K562 (cell line): ENCODE measurements around the gene ASIP. TPM values are rescaled to one million over a fixed set of nuclear protein-coding genes. Genes with fewer than 3 reads are reported as not detected.

ENCODE experiments used
- ATAC-seq: fragments of 200-7000 bp; cut with Tn5 transposase; 3 replicates; pipeline ENCODE4 v1.9.1; 2020; ENCODE audit warnings: moderate library complexity
- BruUV-seq: library from RNA; stranded (reverse); fragments of 400-500 nt; replicated peaks from 2 replicates; lab custom pipeline; 2021; lab: Mats Ljungman, UMichigan
- CTCF ChIA-PET: fragments of 300-600 bp; formaldehyde crosslinking; extraction: SDS; loops from one replicate; lab custom pipeline; 2021; ENCODE audit warnings: low intra/inter-chr PET ratio; lab: Yijun Ruan, JAX
- POLR2A ChIA-PET: fragments of 300-600, 350-650 bp; sonication (Branson Sonifier 250); formaldehyde crosslinking; extraction: SDS; loops from one replicate; lab custom pipeline; 2021; ENCODE audit warnings: antibody characterized with exemption, inconsistent platforms; lab: Yijun Ruan, JAX
- DNase-seq, 4 experiments: peaks; one replicate each; pipeline versions ENCODE4 v3.0.0 to v3.0.0-alpha.2; 2011 to 2018; ENCODE audit warnings: low spot score in 3 of 4, mixed read lengths in 3 of 4; ENCODE audit errors: extremely low read depth in 1 of 4
- FAIRE-seq: peaks from 2 replicates; lab custom pipeline; 2011; peaks lifted over from hg19 to GRCh38; lab: Jason Lieb, UNC
- H2AFZ ChIP-seq: 2 replicates; pipeline ENCODE4 v1.6.0; 2011; ENCODE audit warnings: low read depth, low read length, control low read depth, inconsistent platforms
- H3K27ac ChIP-seq: fragments of 200-600 bp; 3 replicates; pipeline ENCODE4 v1.8.0; 2011; ENCODE audit warnings: low read depth, mild to moderate bottlenecking, control low read depth, inconsistent platforms, low read length, moderate library complexity, mixed read lengths; ENCODE audit errors: extremely low read depth
- H3K27me3 ChIP-seq, 2 experiments: fragments of 300-600 bp in 1 of 2; 2 replicates in 1 of 2; 3 replicates in 1 of 2; pipeline versions ENCODE4 v1.6.0 to v1.8.0; 2011; ENCODE audit warnings: inconsistent platforms in 2 of 2, low read length in 2 of 2, mild to moderate bottlenecking in 1 of 2, mixed read lengths in 1 of 2, moderate library complexity in 1 of 2; ENCODE audit not compliant: control insufficient read depth in 2 of 2, insufficient read depth in 2 of 2
- H3K36me3 ChIP-seq: fragments of 300-600 bp; 3 replicates; pipeline ENCODE4 v1.8.0; 2011; ENCODE audit warnings: mild to moderate bottlenecking, low read length, inconsistent platforms; ENCODE audit not compliant: control insufficient read depth, insufficient read depth
- H3K4me1 ChIP-seq, 2 experiments: fragments of 200-600 bp in 1 of 2; replicated peaks in 1 of 2; 2 replicates in 1 of 2; 3 replicates in 1 of 2; pipeline versions ENCODE4 v1.5.1 to v1.8.0; 2011; ENCODE audit warnings: inconsistent platforms in 2 of 2, low read length in 2 of 2, mild to moderate bottlenecking in 1 of 2, mixed read lengths in 1 of 2, moderate library complexity in 1 of 2; ENCODE audit not compliant: control insufficient read depth in 2 of 2, insufficient read depth in 2 of 2
- H3K4me2 ChIP-seq: 2 replicates; pipeline ENCODE4 v1.6.1; 2011; ENCODE audit warnings: low read length, control low read depth, inconsistent platforms, mixed read lengths; ENCODE audit not compliant: insufficient read depth
- H3K4me3 ChIP-seq: fragments of 200-600 bp; sonication (generic), shearing (Covaris generic); 2 replicates; pipeline ENCODE4 v1.5.1; 2016; ENCODE audit warnings: control low read depth, inconsistent platforms
- H3K79me2 ChIP-seq: fragments of 200-600 bp; 3 replicates; pipeline ENCODE4 v1.8.0; 2011; ENCODE audit warnings: low read length, inconsistent platforms; ENCODE audit not compliant: control insufficient read depth, insufficient read depth
- H3K9ac ChIP-seq, 2 experiments: 2 replicates each; pipeline versions ENCODE4 v1.6.0 to v1.6.1; 2011; ENCODE audit warnings: low read depth in 2 of 2, low read length in 2 of 2, control low read depth in 1 of 2, inconsistent platforms in 1 of 2, mild to moderate bottlenecking in 1 of 2, mixed read lengths in 1 of 2; ENCODE audit not compliant: insufficient read depth in 1 of 2
- H3K9me1 ChIP-seq: one replicate; pipeline ENCODE4 v1.6.0; 2011; ENCODE audit warnings: inconsistent platforms, mild to moderate bottlenecking, low read length, moderate library complexity; ENCODE audit not compliant: control insufficient read depth, insufficient read depth
- H3K9me3 ChIP-seq: replicated peaks from 2 replicates; pipeline ENCODE4 v1.5.1; 2011; ENCODE audit warnings: low read depth, low read length, inconsistent platforms; ENCODE audit not compliant: control insufficient read depth, insufficient read depth
- H4K20me1 ChIP-seq: replicated peaks from 2 replicates; pipeline ENCODE4 v1.6.1; 2011; ENCODE audit warnings: low read length, inconsistent platforms, mixed read lengths; ENCODE audit not compliant: control insufficient read depth, insufficient read depth
- POLR2H ChIP-seq: IDR thresholded peaks from 2 replicates; pipeline ENCODE4 v1.6.1; 2016; ENCODE audit warnings: missing genetic modification characterization, low read depth, mild to moderate bottlenecking, control low read depth, missing compliant biosample characterization, moderate library complexity
- SRF ChIP-seq, 2 experiments: fragments of 250-450, 450-650 bp in 1 of 2; sonication (Bioruptor Pico) in 1 of 2; sonication (generic) in 1 of 2; formaldehyde crosslinking; IDR thresholded peaks; 2 replicates each; pipeline versions ENCODE4 v1.5.0 to v1.5.1; 2020 to 2022; ENCODE audit warnings: mild to moderate bottlenecking in 1 of 2, missing genetic modification reagents in 1 of 2
- WGBS: fragments of 100-300 bp; shearing (Covaris generic); methylation state at CpG from one replicate; pipeline ENCODE4 v1.1.6; 2016; ENCODE audit warnings: low coverage, mixed read lengths; ENCODE audit not compliant: insufficient coverage; ENCODE audit errors: missing lambda C conversion rate; 5-methylcytosine and 5-hydroxymethylcytosine counted together
- in situ Hi-C: fragments of 300-500 bp; cut with MboI; formaldehyde crosslinking; loops from 4 replicates; pipeline ENCODE4 v1.15.0; 2018; ENCODE audit warnings: inconsistent platforms, mixed read lengths
- intact Hi-C: fragments of 100-400 bp; cut with micrococcal nuclease; formaldehyde crosslinking; loops from 2 replicates; pipeline ENCODE4 v1.14.2; 2022
- polyA plus RNA-seq, 8 experiments: library from polyadenylated mRNA; depleted of rRNA in 4 of 8; stranded (reverse) in 5 of 8; unstranded in 3 of 8; fragments of >200 nt; fragmentation: Nextera tagmentation in 2 of 8; fragmentation: Illumina TruSeq in 1 of 8; extraction: Ambion mirVana in 2 of 8; extraction: Trizol in 1 of 8; gene quantifications; 2 replicates each; pipeline versions ENCODE4 v1.2.1 to v1.2.3, GENCODE V29; 2011 to 2014; ENCODE audit warnings: inconsistent platforms in 1 of 8, missing spikeins in 1 of 8
- total RNA-seq, 7 experiments: library from RNA; depleted of rRNA in 6 of 7; stranded (reverse); fragments of >200 nt in 6 of 7; fragmentation: Illumina TruSeq in 2 of 7; extraction: Trizol in 2 of 7; gene quantifications; 2 replicates each; pipeline versions ENCODE4 v1.2.1 to v1.2.3, GENCODE V29; 2011 to 2021; ENCODE audit warnings: low replicate concordance in 1 of 7

The ASIP gene
- total and polyA plus RNA-seq, 9 of the 15 experiments (the other 6 are each of a cell fraction or from before 2014, with no cell fraction given), result not detected

DNA sequence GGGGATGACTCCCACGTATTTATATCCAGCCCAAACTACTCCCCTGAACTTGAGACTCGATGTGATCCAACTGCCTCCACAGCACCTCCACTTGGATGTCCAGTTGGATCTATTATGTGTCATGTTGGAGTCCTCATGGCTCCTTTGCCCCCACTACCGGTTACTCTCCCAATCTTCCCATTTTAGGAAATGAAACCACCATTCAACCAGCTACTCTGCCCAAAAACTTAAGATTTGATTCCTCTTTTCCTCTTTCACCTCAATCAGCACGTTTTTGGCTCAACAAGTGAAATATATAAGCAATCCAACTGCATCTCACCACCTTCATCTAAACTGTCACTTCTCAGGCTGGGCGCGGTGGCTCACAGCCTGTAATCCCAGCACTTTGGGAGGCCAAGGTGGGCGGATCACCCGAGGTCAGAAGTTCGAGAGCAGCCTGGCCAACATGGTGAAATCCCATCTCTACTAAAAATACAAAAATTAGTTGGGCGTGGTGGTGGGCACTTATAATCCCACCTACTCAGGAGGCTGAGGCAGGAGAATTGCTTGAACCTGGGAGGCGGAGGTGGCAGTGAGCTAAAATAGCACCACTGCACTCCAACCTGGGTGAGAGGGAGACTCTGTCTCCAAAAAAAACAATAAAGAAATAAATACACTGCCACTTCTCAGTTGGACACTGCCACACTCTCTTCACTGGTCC is 58.5 kb downstream of the ASIP start:
- Histone ChIP-seq H3K27ac (no peak overlapping the region), H2AFZ (no peak overlapping the region), H3K4me2 (peak overlapping the region; percentile 41; the same call in 1 of the 2 replicates), H3K9me3 (no peaks in the 10 kb centered on the region), H3K27me3 (no peaks in the 10 kb centered on the region), H3K4me3 (no peak overlapping the region), H4K20me1 (peaks cover 7% of the 10 kb centered on the region; the same call in 1 of the 2 replicates), H3K4me1 (peaks cover 22 to 38% of the 10 kb centered on the region in 2 experiments), H3K9ac (no peak overlapping the region), H3K79me2 (peaks cover 81% of the 10 kb centered on the region), H3K36me3 (peaks cover 57% of the 10 kb centered on the region; the same call in 2 of the 3 replicates), H3K9me1 (peaks cover 6% of the 10 kb centered on the region)
- intact Hi-C loops, result no loop called here
- WGBS, result 48% methylated on average over 8 of the region's 11 CpGs
- TSS peak; percentile 3 for BruUV-seq
- ChIA-PET CTCF (interaction anchor here (0.5 kb wide), 1 partner anchor 167 kb away, joined by 5 read pairs; no protein-coding TSS in a partner anchor), POLR2A (interaction anchor here (0.7 to 1.2 kb wide), 2 partner anchors 202 to 216 kb away, joined by 3 read pairs; no protein-coding TSS in a partner anchor)
- no peak for TF ChIP-seq POLR2H (tag)
- peak in 1 of 2 experiments; percentile 37; a peak in 1 of 4 replicates for TF ChIP-seq SRF (CRISPR knock-in tag; IDR thresholded peaks at IDR 0.05)
- no peak for ATAC-seq
- in situ Hi-C loops, result loop anchor here (5.0 kb wide), 1 partner anchor 218 kb away; the partner anchor contains the start of gene DYNLRB1
- FAIRE-seq, result no peak
- no peak for DNase-seq
